ENCODE measurements around the gene TCTN1. TPM values are rescaled to one million over a fixed set of nuclear protein-coding genes. Genes with fewer than 3 reads are reported as not detected.
A peak's percentile ranks its signal among the peaks of the same experiment; 100 is the strongest.
"Not testable (repeated sequence)": the region's sequence is repeated elsewhere in the genome, so short reads cannot be mapped to it uniquely, and the experiment has no call there.

The TCTN1 gene
- total RNA-seq, 1 donor from 2014 or later = 24.4 TPM

- H3K4me1 Mint-ChIP-seq (ENCODE audit: unreplicated experiment) = peaks cover 28% of the 10 kb centered on the region
- H3K9me3 Mint-ChIP-seq (ENCODE audit: unreplicated experiment) = no peaks in the 10 kb centered on the region
- H3K27ac Mint-ChIP-seq (ENCODE audit: unreplicated experiment) = peak overlapping the region; percentile 51
- no peak for DNase-seq (ENCODE audit: low spot score)
- peak overlapping the region; percentile 93 for H3K4me3 Mint-ChIP-seq (ENCODE audit: unreplicated experiment)
- no peaks in the 10 kb centered on the region for H3K27me3 Mint-ChIP-seq (ENCODE audit: unreplicated experiment)
- TF ChIP-seq, protein P1, sequence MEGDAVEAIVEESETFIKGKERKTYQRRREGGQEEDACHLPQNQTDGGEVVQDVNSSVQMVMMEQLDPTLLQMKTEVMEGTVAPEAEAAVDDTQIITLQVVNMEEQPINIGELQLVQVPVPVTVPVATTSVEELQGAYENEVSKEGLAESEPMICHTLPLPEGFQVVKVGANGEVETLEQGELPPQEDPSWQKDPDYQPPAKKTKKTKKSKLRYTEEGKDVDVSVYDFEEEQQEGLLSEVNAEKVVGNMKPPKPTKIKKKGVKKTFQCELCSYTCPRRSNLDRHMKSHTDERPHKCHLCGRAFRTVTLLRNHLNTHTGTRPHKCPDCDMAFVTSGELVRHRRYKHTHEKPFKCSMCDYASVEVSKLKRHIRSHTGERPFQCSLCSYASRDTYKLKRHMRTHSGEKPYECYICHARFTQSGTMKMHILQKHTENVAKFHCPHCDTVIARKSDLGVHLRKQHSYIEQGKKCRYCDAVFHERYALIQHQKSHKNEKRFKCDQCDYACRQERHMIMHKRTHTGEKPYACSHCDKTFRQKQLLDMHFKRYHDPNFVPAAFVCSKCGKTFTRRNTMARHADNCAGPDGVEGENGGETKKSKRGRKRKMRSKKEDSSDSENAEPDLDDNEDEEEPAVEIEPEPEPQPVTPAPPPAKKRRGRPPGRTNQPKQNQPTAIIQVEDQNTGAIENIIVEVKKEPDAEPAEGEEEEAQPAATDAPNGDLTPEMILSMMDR (IDR thresholded peaks at IDR 0.05; ENCODE audit: unreplicated experiment) = no peak
- H3K36me3 Mint-ChIP-seq (ENCODE audit: low read depth, unreplicated experiment) = peaks cover 9% of the 10 kb centered on the region
These were observed 32.0 kb upstream of the TCTN1 start for GRCh38 chr12:110581931-110582275.

DNA sequence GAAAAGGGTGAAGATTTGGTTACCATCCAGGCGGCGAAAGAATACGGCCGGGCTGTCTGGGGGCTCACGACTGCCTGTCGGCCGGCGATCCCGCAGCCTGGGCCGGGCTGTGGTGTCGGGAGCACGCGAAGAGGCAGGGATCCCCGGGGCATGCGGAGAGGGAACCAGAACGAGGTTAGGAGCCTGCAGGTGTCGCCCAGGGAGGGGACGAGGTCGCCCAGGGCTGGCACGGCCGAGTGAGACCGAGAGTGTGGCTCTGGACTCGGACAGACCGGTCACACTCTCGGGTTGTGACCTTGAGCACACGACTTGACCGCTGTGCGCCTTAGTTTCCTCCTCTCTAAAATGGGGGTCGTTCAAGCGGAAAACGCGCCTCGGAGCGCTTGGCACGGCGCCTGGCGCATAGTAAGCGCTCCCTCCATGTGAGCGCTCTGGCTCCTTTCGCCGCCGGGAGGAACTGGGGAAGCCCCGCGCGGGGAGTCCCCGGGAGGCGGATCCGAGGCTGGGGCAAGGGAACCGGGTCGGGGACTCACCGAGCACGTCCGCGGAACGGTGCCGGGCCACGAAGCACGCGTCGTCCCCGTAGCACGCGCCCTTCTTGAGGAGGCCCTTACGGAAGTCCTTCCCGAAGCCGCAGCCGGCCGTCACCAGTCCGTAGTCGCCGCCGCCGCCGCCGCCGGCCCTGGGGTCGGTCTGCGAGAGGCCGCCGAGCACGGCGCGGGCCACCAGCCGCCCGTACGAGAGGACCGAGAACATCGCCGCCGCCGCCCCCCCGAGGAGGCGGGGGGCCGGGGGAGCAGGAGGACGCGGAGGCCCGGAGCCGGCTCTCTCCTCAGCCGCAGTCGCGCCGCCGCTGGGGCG lies 31.4 kb upstream of the TCTN1 start:
- H3K4me1 Mint-ChIP-seq (ENCODE audit: unreplicated experiment) = peaks cover 28% of the 10 kb centered on the region
- peak; percentile 55 for DNase-seq (ENCODE audit: low spot score)
- peak overlapping the region; percentile 51 for H3K27ac Mint-ChIP-seq (ENCODE audit: unreplicated experiment)
- H3K9me3 Mint-ChIP-seq (ENCODE audit: unreplicated experiment) = no peaks in the 10 kb centered on the region
- TF ChIP-seq, protein P1 (IDR thresholded peaks at IDR 0.05; ENCODE audit: unreplicated experiment) = no peak
- no peaks in the 10 kb centered on the region for H3K27me3 Mint-ChIP-seq (ENCODE audit: unreplicated experiment)
- peaks cover 9% of the 10 kb centered on the region for H3K36me3 Mint-ChIP-seq (ENCODE audit: low read depth, unreplicated experiment)
- peak overlapping the region; percentile 93 for H3K4me3 Mint-ChIP-seq (ENCODE audit: unreplicated experiment)

DNA sequence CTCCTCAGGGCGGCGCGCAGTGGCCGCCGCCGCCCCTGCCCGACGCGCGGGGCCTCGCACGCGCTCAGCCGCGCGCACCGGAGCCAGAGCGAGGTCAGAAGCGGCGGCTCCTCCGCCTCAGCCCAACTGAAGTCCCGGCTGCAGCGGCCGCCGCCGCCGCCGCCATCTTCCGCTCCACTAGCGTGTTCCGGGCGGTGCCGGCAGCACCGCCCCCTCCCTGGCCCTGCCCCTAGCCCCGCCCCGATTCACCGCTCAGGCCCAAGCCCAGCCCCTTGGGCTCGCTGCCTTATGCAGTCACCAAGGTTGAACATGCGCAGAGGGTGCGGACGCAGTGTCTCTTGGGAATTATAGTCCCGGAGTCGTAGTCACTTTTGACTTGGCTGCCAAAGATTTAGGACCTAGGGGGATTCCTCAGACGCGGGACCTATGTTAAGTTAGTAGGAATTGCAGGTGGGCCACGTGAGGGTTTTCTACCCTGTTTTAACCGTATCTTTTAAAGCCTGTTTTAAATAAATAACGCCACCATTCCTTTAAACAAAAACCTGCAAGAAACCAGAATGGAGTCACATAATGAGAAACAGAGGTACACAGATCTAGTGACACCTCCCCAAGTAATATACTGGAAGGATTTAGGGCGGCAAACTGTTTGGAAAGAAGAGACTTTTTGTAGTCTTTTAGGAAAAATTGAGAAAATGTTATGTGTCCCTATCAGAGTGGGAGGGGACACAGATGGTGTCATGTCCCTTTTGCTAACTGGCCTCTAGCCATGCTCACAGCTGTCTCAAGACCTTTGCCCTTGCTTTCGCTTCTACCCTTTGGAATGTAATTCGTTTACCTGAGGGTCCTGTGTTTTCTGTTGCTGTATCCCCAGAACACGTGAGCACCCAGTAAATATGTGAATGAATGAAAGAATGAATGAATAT lies 30.5 kb upstream of the TCTN1 start, which contains the start of gene PPTC7:
PPTC7 (minus strand) TSS at position 182 of the 923 bp plus-strand sequence. CDS start 287 bp downstream, outside the sequence.
- Mint-ChIP-seq H3K4me3 (ENCODE audit: unreplicated experiment) (peak within 1 kb of the TSS; percentile 93), H3K27ac (ENCODE audit: unreplicated experiment) (peak within 1 kb of the TSS; percentile 19), H3K4me1 (ENCODE audit: unreplicated experiment) (peaks cover 28% of the 10 kb centered on the region), H3K9me3 (ENCODE audit: unreplicated experiment) (no peaks in the 10 kb centered on the region), H3K27me3 (ENCODE audit: unreplicated experiment) (no peaks in the 10 kb centered on the region), H3K36me3 (ENCODE audit: low read depth, unreplicated experiment) (peaks cover 9% of the 10 kb centered on the region)
- TF ChIP-seq, protein P1 (IDR thresholded peaks at IDR 0.05; ENCODE audit: unreplicated experiment) = no peak
- DNase-seq (ENCODE audit: low spot score) = peak; percentile 96

DNA sequence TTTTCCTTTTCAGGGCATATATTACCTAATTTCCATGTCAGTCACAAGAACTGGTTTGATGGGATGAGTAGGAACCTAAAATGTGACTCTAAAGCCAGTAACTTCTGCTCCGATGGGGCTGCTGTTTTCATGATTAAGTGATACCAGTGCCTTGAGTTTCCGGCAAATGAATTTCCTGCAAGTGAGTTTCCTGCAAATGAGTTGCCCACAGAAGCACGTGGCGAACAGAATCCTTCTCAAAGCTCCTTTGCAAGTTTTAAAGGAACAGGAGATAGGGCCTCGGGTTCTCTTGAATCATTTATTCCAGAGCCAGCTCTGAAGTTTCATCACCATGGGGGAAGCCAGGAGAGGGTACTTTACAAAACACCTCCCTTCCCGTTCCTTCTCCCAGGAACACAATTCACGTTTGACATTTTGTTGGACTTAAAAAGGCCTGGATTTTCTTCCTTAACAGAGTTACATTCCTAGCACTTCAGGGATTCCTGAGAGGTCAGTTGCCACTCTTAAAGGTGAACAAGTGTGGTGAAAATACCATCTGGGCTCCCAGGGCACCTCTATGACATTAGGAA lies 28.6 kb upstream of the TCTN1 start:
- TF ChIP-seq, protein P1 (IDR thresholded peaks at IDR 0.05; ENCODE audit: unreplicated experiment) = no peak
- Mint-ChIP-seq H3K36me3 (ENCODE audit: low read depth, unreplicated experiment) (peaks cover 9% of the 10 kb centered on the region), H3K4me3 (ENCODE audit: unreplicated experiment) (no peak overlapping the region), H3K27me3 (ENCODE audit: unreplicated experiment) (no peaks in the 10 kb centered on the region), H3K4me1 (ENCODE audit: unreplicated experiment) (peaks cover 28% of the 10 kb centered on the region), H3K9me3 (ENCODE audit: unreplicated experiment) (no peaks in the 10 kb centered on the region), H3K27ac (ENCODE audit: unreplicated experiment) (peak overlapping the region; percentile 87)
- peak; percentile 18 for DNase-seq (ENCODE audit: low spot score)

- not testable (repeated sequence) for H3K9me3 Mint-ChIP-seq (ENCODE audit: unreplicated experiment); H3K4me3 Mint-ChIP-seq (ENCODE audit: unreplicated experiment); H3K27ac Mint-ChIP-seq (ENCODE audit: unreplicated experiment); DNase-seq (ENCODE audit: low spot score); H3K27me3 Mint-ChIP-seq (ENCODE audit: unreplicated experiment); H3K36me3 Mint-ChIP-seq (ENCODE audit: low read depth, unreplicated experiment)
- H3K4me1 Mint-ChIP-seq (ENCODE audit: unreplicated experiment) = peaks cover 20% of the 10 kb centered on the region
These were observed 26.8 kb upstream of the TCTN1 start for GRCh38 chr12:110587102-110587501.

Measured in endothelial cell (in vitro differentiated cells).